CD4-positive, alpha-beta T cell (primary cell): ENCODE results near the gene ERCC6L. TPM values are rescaled to one million over a fixed set of nuclear protein-coding genes. Genes with fewer than 3 reads are reported as not detected.

Source experiments
- ATAC-seq: fragments of 200-7000 bp; cut with Tn5 transposase; one replicate; pipeline ENCODE4 v1.10.0; 2022; ENCODE audit warnings: mild to moderate bottlenecking; ENCODE audit not compliant: poor library complexity
- CTCF ChIA-PET: fragments of 350-600 bp; sonication (Branson Sonifier 250); formaldehyde crosslinking; loops from one replicate; lab custom pipeline; 2021; ENCODE audit warnings: antibody characterized with exemption, inconsistent platforms; lab: Charles Lee
- POLR2A ChIA-PET: fragments of 350-600 bp; sonication (Branson Sonifier 250); formaldehyde crosslinking; loops from one replicate; lab custom pipeline; 2021; ENCODE audit warnings: antibody characterized with exemption, inconsistent platforms; lab: Charles Lee
- DNase-seq, 14 experiments: peaks; one replicate each; pipeline ENCODE4 v3.0.0-alpha.2; 2013 to 2020; ENCODE audit warnings: mixed read lengths in 2 of 14
- H3K27ac ChIP-seq, 2 donors: one replicate each; pipeline versions ENCODE4 v1.5.1 to v1.7.0; 2013; ENCODE audit warnings: low read length in 2 of 2, low read depth in 1 of 2, mild to moderate bottlenecking in 1 of 2
- H3K27me3 ChIP-seq, 2 experiments: 1 replicate in 1 of 2; 2 replicates in 1 of 2; pipeline versions ENCODE4 v1.6.1 to v1.7.0; 2013; ENCODE audit warnings: low read length in 2 of 2, control low read depth in 1 of 2, mild to moderate bottlenecking in 1 of 2, moderate library complexity in 1 of 2; ENCODE audit not compliant: insufficient read depth in 2 of 2, control insufficient read depth in 1 of 2
- H3K36me3 ChIP-seq: one replicate; pipeline ENCODE4 v1.6.1; 2013; ENCODE audit warnings: low read length, control low read depth; ENCODE audit not compliant: insufficient read depth
- H3K4me1 ChIP-seq: one replicate; pipeline ENCODE4 v1.6.1; 2013; ENCODE audit warnings: low read length, control low read depth; ENCODE audit not compliant: insufficient read depth
- H3K4me3 ChIP-seq: one replicate; pipeline ENCODE4 v1.5.1; 2013; ENCODE audit warnings: mild to moderate bottlenecking, low read length, moderate library complexity
- H3K9me3 ChIP-seq, 2 experiments: 1 replicate in 1 of 2; 2 replicates in 1 of 2; pipeline versions ENCODE4 v1.6.1 to v1.7.0; 2013; ENCODE audit warnings: low read length in 2 of 2, mild to moderate bottlenecking in 2 of 2, control low read depth in 1 of 2, moderate library complexity in 1 of 2; ENCODE audit not compliant: control insufficient read depth in 1 of 2, insufficient read depth in 1 of 2
- H3K27ac Mint-ChIP-seq: one replicate; pipeline ENCODE4 v1.8.0; 2020; ENCODE audit warnings: mixed read lengths
- H3K27me3 Mint-ChIP-seq: one replicate; pipeline ENCODE4 v1.8.0; 2021; ENCODE audit warnings: mixed read lengths
- H3K36me3 Mint-ChIP-seq: one replicate; pipeline ENCODE4 v1.8.0; 2021; ENCODE audit warnings: low read depth, mixed read lengths
- H3K4me1 Mint-ChIP-seq: one replicate; pipeline ENCODE4 v1.8.0; 2021; ENCODE audit warnings: low read depth, mixed read lengths
- H3K4me3 Mint-ChIP-seq: one replicate; pipeline ENCODE4 v1.8.0; 2020; ENCODE audit warnings: mild to moderate bottlenecking, mixed read lengths
- H3K9me3 Mint-ChIP-seq: one replicate; pipeline ENCODE4 v1.8.0; 2020; ENCODE audit warnings: mixed read lengths
- CTCF ChIP-seq: fragments of 200-600 bp; IDR thresholded peaks from one replicate; pipeline ENCODE4 v1.8.0; 2022; ENCODE audit warnings: antibody characterized with exemption, mild to moderate bottlenecking
- intact Hi-C, 2 experiments: fragments of 100-400 bp; cut with DNase I in 1 of 2; cut with micrococcal nuclease in 1 of 2; formaldehyde crosslinking; loops; one replicate each; pipeline versions ENCODE4 v1.15.1 to v1.9.0; 2023 to 2025; cut with DNase I, micrococcal nuclease
- total RNA-seq, 174 experiments: library from RNA in 2 of 174; stranded (reverse) in 2 of 174; gene quantifications; one replicate each; pipeline ENCODE4 v1.2.3 and lab custom pipeline; 2021 to 2026

The ERCC6L gene
- total RNA-seq, 2 experiments from 2014 or later = 0.08 TPM; not detected in 1

GRCh38 chrX:72247206-72247942, 8.5 kb upstream of the ERCC6L start:
- Histone ChIP-seq H3K27ac (no peak overlapping the region), H3K27me3 (no peaks in the 10 kb centered on the region), H3K36me3 (no peaks in the 10 kb centered on the region), H3K4me1 (no peaks in the 10 kb centered on the region), H3K9me3 (no peaks in the 10 kb centered on the region), H3K4me3 (no peak overlapping the region)
- H3K27me3 Mint-ChIP-seq = peaks cover 3% of the 10 kb centered on the region
- no peak overlapping the region for H3K4me3 Mint-ChIP-seq
- TF ChIP-seq CTCF = no peak
- no peaks in the 10 kb centered on the region for H3K9me3 Mint-ChIP-seq
- ATAC-seq (no peak), DNase-seq (no peak)
- no peaks in the 10 kb centered on the region for H3K4me1 Mint-ChIP-seq
- ChIA-PET CTCF (interaction anchor here (0.7 to 0.9 kb wide), 2 partner anchors 30 to 649 kb away, joined by 3 read pairs; partner anchors contain the start of gene RPS4X), POLR2A (interaction anchor here (1.1 kb wide), 1 partner anchor 9 kb away, joined by 3 read pairs; the partner anchor contains the start of gene ERCC6L)
- intact Hi-C loops = loop anchor here in 1 of 2 experiments (5.0 kb wide), 1 partner anchor 1015 kb away; no protein-coding TSS in a partner anchor
- H3K36me3 Mint-ChIP-seq = no peaks in the 10 kb centered on the region
- H3K27ac Mint-ChIP-seq = no peak overlapping the region

GRCh38 chrX:72245461-72246089, 6.7 kb upstream of the ERCC6L start:
- TF ChIP-seq CTCF = peak; percentile 69
- Histone ChIP-seq H3K27me3 (no peaks in the 10 kb centered on the region), H3K36me3 (no peaks in the 10 kb centered on the region), H3K9me3 (no peaks in the 10 kb centered on the region), H3K4me3 (no peak overlapping the region), H3K4me1 (no peaks in the 10 kb centered on the region), H3K27ac (no peak overlapping the region)
- ATAC-seq (no peak), DNase-seq (peak in 12 of 14 experiments; percentile 4 to 64 (median 28))
- H3K27ac Mint-ChIP-seq = no peak overlapping the region
- no peaks in the 10 kb centered on the region for H3K36me3 Mint-ChIP-seq
- POLR2A ChIA-PET = interaction anchor here (1.7 kb wide), 1 partner anchor 31 kb away, joined by 7 read pairs; the partner anchor contains the start of gene RPS4X
- H3K4me1 Mint-ChIP-seq = no peaks in the 10 kb centered on the region
- no peak overlapping the region for H3K4me3 Mint-ChIP-seq
- intact Hi-C loops = loop anchor here in 1 of 2 experiments (5.0 kb wide), 1 partner anchor 1017 kb away; no protein-coding TSS in a partner anchor
- peaks cover 3% of the 10 kb centered on the region for H3K27me3 Mint-ChIP-seq
- CTCF ChIA-PET = interaction anchor here (0.5 to 2.0 kb wide), 14 partner anchors 9 to 1888 kb away, joined by 3 to 16 read pairs (median 3); partner anchors contain the start of gene RPS4X
- H3K9me3 Mint-ChIP-seq = no peaks in the 10 kb centered on the region

- ChIA-PET POLR2A (no interaction called here), CTCF (interaction anchor here (0.6 to 1.6 kb wide), 2 partner anchors 34 to 172 kb away, joined by 3 to 8 read pairs; partner anchors contain the start of gene RPS4X)
- Mint-ChIP-seq H3K4me3 (no peak overlapping the region), H3K27me3 (no peaks in the 10 kb centered on the region), H3K4me1 (no peaks in the 10 kb centered on the region), H3K9me3 (no peaks in the 10 kb centered on the region), H3K27ac (no peak overlapping the region), H3K36me3 (no peaks in the 10 kb centered on the region)
- Histone ChIP-seq H3K27ac (no peak overlapping the region), H3K9me3 (no peaks in the 10 kb centered on the region), H3K27me3 (no peaks in the 10 kb centered on the region), H3K36me3 (no peaks in the 10 kb centered on the region), H3K4me1 (peaks cover 6% of the 10 kb centered on the region), H3K4me3 (no peak overlapping the region)
- intact Hi-C loops = loop anchor here in 1 of 2 experiments (5.0 kb wide), 1 partner anchor 34 kb away; the partner anchor contains the start of gene RPS4X
- TF ChIP-seq CTCF = no peak
- no peak for DNase-seq
- ATAC-seq = no peak
These were observed 4.6 kb upstream of the ERCC6L start for GRCh38 chrX:72243472-72243871.
